Measurements from ENCODE around the gene ACOT7.
"Not testable (repeated sequence)": the region's sequence is repeated elsewhere in the genome, so short reads cannot be mapped to it uniquely, and the experiment has no call there.

ACOT7 gene

GRCh38 chr1:6241887-6242740 lies 151.5 kb downstream of the ACOT7 start:
- DNase-seq (ENCODE audit: low read depth in 1 of 2, low spot score in 1 of 2): no peak

- DNase-seq (ENCODE audit: low read depth in 1 of 2, low spot score in 1 of 2): no peak
Measured at GRCh38 chr1:6241107-6241886, 152.3 kb downstream of the ACOT7 start.

GRCh38 chr1:6239950-6240768 lies 153.4 kb downstream of the ACOT7 start:
- DNase-seq (ENCODE audit: low read depth in 1 of 2, low spot score in 1 of 2): no peak

DNA sequence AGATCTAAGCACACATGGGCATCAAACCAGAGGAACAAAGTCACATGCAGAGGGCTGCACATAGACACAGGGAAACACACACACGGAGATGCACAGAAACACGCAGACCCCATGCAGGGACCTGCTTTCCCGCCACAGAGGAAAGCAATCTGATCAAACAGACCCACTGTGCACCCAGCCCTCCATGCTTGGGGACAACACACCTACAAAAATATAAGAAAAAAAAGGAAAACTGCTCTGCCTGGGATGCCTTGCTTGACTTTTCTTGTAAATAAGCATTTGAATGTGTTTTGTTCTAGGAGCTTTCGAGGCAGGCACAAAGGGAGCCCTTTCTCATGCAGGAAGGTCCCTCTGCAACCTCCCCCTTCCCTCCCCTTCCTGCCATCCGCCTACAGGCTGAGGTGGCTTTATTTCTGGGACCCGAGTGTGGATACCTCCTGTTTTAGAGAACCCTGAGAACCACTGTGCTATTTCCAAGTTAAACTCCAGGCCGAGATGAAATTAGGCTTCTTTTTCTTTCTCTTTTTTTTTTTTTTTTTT lies 154.3 kb downstream of the ACOT7 start:
- DNase-seq (ENCODE audit: low read depth in 1 of 2, low spot score in 1 of 2): no peak

DNA sequence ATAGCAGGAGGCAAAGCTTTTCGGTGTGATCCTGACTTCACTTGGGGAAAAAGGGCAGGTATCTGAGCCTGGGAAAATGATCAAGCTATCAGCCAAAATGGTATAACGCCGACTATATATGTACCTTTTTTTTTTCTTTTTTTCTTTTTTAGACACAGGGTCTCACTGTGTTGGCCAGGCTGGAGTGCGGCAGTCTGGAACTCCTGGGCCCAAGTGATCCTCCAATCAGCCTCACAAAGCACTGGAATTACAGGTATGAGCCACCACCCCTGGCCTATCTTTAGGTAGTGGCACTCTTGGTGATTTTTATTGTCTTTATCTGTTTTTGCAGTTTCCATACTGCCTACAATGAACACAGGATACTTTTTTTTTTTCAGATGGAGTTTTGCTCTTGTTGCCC lies 156.5 kb downstream of the ACOT7 start:
- no peak for DNase-seq (ENCODE audit: low read depth in 1 of 2, low spot score in 1 of 2)

GRCh38 chr1:6235296-6235677 lies 158.3 kb downstream of the ACOT7 start:
- DNase-seq (ENCODE audit: low read depth in 1 of 2, low spot score in 1 of 2): no peak

DNA sequence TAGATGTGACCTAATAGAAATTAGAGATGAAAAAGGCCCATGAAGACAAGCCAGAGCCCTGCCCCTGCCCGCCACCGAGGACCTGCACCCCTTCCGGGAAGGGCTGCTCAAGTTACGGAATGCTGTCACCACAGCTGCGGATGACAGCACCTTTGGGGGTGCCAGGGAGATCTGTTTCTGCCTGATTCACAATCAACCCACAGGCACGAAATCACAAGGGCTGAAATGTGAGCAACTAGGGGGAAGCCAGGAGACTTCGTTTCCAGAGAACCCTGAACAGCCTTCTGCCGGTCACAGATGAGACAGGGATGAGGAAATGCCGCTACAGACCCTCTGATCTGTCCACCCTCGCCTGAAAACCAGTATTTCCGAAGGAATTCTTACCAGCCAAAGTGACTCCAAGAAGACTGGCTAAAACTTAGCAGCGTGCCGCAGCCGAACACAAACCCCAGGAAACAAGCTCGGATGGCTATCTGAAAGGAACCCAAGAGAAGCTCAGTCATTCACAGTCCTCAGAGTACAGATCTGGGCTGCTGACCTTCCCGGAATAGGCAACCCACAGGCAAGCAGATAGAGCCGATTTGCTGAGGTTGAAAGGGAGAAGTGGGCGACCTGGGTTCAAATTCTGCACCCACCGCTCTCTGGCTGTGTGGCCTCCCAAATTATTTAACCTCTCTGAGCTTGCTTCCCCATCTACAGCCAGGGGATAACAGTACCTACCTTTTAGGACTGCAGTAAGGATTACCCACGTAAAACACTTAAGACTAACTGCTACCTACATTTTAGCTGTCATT lies 158.9 kb downstream of the ACOT7 start:
- DNase-seq (ENCODE audit: low read depth in 1 of 2, low spot score in 1 of 2): no peak

GRCh38 chr1:6233376-6233775 lies 160.2 kb downstream of the ACOT7 start:
- DNase-seq (ENCODE audit: low read depth in 1 of 2, low spot score in 1 of 2): no peak

DNA sequence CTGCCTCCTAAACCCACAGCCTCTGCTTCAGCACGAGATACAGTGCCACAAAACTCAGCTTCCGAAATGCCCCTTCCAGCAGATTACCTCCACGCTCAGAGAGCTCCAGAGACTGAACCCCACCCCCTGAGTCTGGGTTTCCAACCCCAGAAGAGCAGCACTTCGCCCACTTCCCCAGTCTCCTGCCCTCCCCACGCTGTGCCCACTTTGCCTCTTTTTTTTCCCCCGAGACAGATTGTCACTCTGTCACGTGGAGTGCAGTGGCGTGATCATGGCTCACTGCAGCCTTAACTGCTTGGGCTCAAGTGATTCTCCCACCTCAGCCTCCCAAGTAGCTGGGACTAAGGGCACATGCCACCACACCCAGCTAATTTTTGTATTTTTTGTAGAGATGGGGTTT lies 167.9 kb downstream of the ACOT7 start:
- DNase-seq (ENCODE audit: low read depth in 1 of 2, low spot score in 1 of 2): no peak

GRCh38 chr1:6224718-6225117 lies 168.8 kb downstream of the ACOT7 start:
- no peak for DNase-seq (ENCODE audit: low read depth in 1 of 2, low spot score in 1 of 2)

- DNase-seq (ENCODE audit: low read depth in 1 of 2, low spot score in 1 of 2): no peak
Measured at GRCh38 chr1:6223617-6224016, 169.9 kb downstream of the ACOT7 start.

DNA sequence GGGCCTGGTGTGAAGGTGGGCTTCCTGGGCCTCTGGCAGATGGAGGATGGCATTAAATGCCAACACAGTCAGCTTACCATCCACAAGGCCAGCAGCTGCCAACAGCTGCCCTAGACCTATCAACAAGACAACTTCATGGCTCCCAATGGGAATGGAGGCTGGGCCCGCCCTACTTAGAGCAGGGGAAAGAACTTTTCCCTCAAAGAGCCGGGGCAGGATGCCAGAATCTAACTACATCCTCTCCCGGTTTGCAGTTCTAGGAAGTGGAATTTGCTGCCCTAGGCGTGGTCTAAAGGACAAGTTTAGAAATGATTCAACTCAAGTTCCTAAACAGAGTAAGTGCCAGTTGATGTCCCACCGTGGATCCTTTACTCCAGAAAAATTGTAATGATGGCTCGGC lies 170.9 kb downstream of the ACOT7 start:
- DNase-seq (ENCODE audit: low read depth in 1 of 2, low spot score in 1 of 2): no peak

- no peak for DNase-seq (ENCODE audit: low read depth in 1 of 2, low spot score in 1 of 2)
Measured at GRCh38 chr1:6221210-6221784, 172.3 kb downstream of the ACOT7 start.

DNA sequence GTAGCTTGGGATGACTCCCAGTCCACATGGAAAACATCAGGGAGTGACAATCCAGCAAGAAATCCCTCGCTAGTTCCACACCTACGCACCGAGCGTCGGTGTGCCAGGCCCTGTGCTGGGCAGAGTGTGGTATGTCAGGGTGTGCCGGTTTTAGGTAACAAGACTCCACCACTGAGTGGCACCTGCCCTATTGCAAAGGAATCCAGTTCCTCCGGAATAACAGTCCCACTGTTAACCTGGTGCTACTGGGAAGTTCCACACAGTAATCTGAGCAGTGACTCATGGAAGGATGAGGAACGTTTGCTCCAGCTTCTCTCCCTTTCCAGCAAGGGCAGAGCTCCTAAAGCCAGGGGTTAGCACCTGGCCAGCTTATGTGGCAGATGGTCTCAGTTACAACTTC lies 173.3 kb downstream of the ACOT7 start:
- DNase-seq (ENCODE audit: low read depth in 1 of 2, low spot score in 1 of 2): no peak

DNA sequence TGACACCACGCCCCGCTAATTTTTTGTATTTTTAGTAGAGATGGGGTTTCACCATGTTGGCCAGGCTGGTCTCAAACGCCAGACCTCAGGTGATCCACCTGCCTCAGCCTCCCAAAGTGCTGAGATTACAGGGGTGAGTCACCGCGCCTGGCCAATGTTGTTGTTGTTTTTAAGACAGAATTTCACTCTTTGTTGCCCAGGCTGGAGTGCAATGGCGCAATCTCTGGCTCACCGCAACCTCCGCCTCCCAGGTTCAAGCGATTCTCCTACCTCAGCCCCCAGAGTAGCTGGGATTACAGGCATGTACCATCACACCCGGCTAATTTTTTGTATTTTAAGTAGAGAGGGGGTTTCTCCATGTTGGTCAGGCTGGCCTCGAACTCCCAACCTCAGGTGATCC lies 173.9 kb downstream of the ACOT7 start:
- not testable (repeated sequence) for DNase-seq (ENCODE audit: low read depth in 1 of 2, low spot score in 1 of 2)

DNA sequence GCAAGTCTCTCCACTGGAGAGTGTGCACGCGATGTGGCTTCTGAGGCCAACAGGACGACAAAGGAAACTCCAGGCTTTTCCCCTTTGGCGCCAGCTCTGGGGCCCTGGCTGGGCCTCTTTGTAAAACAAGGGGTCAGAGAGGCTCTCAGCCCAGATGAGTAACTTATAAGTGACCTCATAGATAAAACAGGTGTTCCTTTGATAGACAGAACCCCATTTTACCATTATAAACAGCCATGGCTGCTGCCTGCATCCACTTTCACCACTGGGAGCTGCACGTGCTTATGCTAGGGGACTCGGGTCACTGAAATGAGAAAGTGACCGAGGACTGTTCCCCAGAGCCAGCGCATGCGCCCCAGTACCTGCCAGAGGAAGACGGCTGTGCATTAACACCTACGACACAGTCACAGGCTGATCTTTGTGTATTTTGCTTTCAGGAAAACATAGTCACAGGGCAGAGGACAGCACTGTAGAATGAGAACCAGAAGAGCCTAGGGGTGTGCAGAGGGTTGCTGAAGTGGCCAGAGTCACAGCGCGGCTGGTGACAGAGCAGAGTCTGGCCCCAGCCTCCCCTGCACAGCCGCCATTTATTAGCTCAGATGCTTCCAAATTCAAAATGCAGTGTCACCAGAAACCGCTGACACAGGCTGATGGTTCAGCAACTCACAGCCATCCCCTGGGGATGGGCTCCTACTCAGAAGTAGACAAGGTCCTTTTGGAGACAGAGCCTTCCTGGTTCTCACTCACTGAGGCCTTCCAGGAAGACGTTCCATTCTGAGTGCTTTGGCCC lies 175.0 kb downstream of the ACOT7 start:
- DNase-seq (ENCODE audit: low read depth in 1 of 2, low spot score in 1 of 2): no peak
